Measurements from ENCODE around the gene CHCHD3. TPM values are rescaled to one million over a fixed set of nuclear protein-coding genes. Genes with fewer than 3 reads are reported as not detected.

CHCHD3 gene
- total RNA-seq, 1 experiment from 2014 or later = 149 TPM

DNA sequence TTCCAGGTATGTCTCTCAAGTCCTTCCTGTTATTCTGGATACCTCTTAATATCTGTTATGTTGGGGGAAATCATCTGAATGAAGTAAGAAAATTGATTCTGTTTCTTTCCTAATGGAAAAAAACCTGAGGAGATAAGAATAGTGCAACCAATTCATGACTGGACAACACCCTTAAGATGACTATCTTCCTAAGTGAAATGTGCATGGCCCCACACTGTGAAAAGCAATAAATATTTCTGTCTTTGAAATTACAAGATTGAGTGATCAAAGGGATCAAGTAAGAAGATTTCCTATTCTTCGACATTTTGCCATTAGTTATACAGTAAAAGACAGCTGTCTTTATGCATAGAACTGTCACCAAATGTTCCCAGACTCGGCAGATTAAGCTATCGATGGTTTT, 73.9 kb downstream of the CHCHD3 start:
- TF ChIP-seq EZH2phosphoT487 (IDR thresholded peaks at IDR 0.05; ENCODE audit: borderline replicate concordance, low read length) = no peak
- TF ChIP-seq CTCF (conservative IDR thresholded peaks at IDR 0.05; ENCODE audit: low read depth, low read length) = no peak
- TF ChIP-seq EZH2 (IDR thresholded peaks at IDR 0.05; ENCODE audit: low read length, unreplicated experiment) = no peak
- no peaks in the 10 kb centered on the region for H3K4me1 ChIP-seq (ENCODE audit: insufficient read depth, low read length)
- no peaks in the 10 kb centered on the region for H3K9me3 ChIP-seq (ENCODE audit: low read length)
- POLR2A ChIA-PET (ENCODE audit: unreplicated experiment) = no interaction called here
- H3K27me3 ChIP-seq (ENCODE audit: low read length) = no peaks in the 10 kb centered on the region
- ATAC-seq = no peak
- CTCF ChIA-PET = no interaction called here
- no peaks in the 10 kb centered on the region for H3K36me3 ChIP-seq (ENCODE audit: low read depth, low read length)
- no TSS peak for BruUV-seq (replicated peaks)
- no peak overlapping the region for H3K27ac ChIP-seq (ENCODE audit: low read length)
- no peak overlapping the region for H3K4me3 ChIP-seq (ENCODE audit: low read length)
- H3K9me2 ChIP-seq (replicated peaks; ENCODE audit: low read length) = no peaks in the 10 kb centered on the region
- no peaks in the 10 kb centered on the region for H4K20me1 ChIP-seq (ENCODE audit: low read length)
- DNase-seq = no peak
- H3F3A ChIP-seq (ENCODE audit: low read length, unreplicated experiment) = no peaks in the 10 kb centered on the region
- 0 out of 2 replicates have a peak, but pooled peaks cover 16% of the 10 kb centered on the region for H3K79me2 ChIP-seq (ENCODE audit: low read length)
- no peak overlapping the region for H2AFZ ChIP-seq (ENCODE audit: low read length)
- intact Hi-C loops (cut with micrococcal nuclease) = no loop called here
- no peak overlapping the region for H3K4me2 ChIP-seq (ENCODE audit: low read length)
- no peak overlapping the region for H3K9ac ChIP-seq (ENCODE audit: low read length)

- no peak overlapping the region for H3K27ac ChIP-seq (ENCODE audit: low read length)
- no peak overlapping the region for H3K4me2 ChIP-seq (ENCODE audit: low read length)
- BruUV-seq (replicated peaks) = no TSS peak
- no peak for TF ChIP-seq EZH2 (IDR thresholded peaks at IDR 0.05; ENCODE audit: low read length, unreplicated experiment)
- no peak for TF ChIP-seq EZH2phosphoT487 (IDR thresholded peaks at IDR 0.05; ENCODE audit: borderline replicate concordance, low read length)
- no peak for TF ChIP-seq CTCF (conservative IDR thresholded peaks at IDR 0.05; ENCODE audit: low read depth, low read length)
- H3F3A ChIP-seq (ENCODE audit: low read length, unreplicated experiment) = no peaks in the 10 kb centered on the region
- intact Hi-C loops (cut with micrococcal nuclease) = no loop called here
- H3K4me1 ChIP-seq (ENCODE audit: insufficient read depth, low read length) = no peaks in the 10 kb centered on the region
- no peak overlapping the region for H3K4me3 ChIP-seq (ENCODE audit: low read length)
- no peaks in the 10 kb centered on the region for H3K27me3 ChIP-seq (ENCODE audit: low read length)
- H3K9me2 ChIP-seq (replicated peaks; ENCODE audit: low read length) = no peaks in the 10 kb centered on the region
- H3K36me3 ChIP-seq (ENCODE audit: low read depth, low read length) = no peaks in the 10 kb centered on the region
- H2AFZ ChIP-seq (ENCODE audit: low read length) = no peak overlapping the region
- ChIA-PET CTCF (no interaction called here), POLR2A (ENCODE audit: unreplicated experiment) (no interaction called here)
- no peak for DNase-seq
- H4K20me1 ChIP-seq (ENCODE audit: low read length) = no peaks in the 10 kb centered on the region; the same call in 1 of the 2 replicates
- 0 out of 2 replicates have a peak, but pooled peaks cover 23% of the 10 kb centered on the region for H3K79me2 ChIP-seq (ENCODE audit: low read length)
- H3K9ac ChIP-seq (ENCODE audit: low read length) = no peak overlapping the region
- ATAC-seq = no peak
- no peaks in the 10 kb centered on the region for H3K9me3 ChIP-seq (ENCODE audit: low read length)
Observed at GRCh38 chr7:133003052-133003910, 78.6 kb downstream of the CHCHD3 start.

DNA sequence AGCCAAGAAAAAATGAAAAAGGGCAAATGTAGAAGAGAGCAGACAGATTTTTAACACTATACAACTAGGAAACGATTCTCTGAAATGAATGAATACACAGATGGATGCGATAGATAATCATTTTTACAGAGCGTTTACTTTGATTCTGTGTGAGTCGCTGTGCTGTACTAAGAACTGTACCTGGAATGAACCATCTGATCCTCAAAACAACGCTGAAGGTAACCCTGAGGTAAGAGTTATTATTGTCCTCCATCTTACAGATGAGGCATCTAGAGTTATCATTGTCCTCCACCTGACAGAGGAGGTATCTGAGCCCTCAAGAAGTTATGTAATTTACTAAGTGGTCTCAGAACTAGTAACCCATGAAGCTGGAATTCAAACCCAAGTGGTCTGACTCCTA, 80.2 kb downstream of the CHCHD3 start:
- ATAC-seq (no peak), DNase-seq (no peak)
- Histone ChIP-seq H3K36me3 (ENCODE audit: low read depth, low read length) (no peaks in the 10 kb centered on the region), H3F3A (ENCODE audit: low read length, unreplicated experiment) (no peaks in the 10 kb centered on the region), H3K9me3 (ENCODE audit: low read length) (no peaks in the 10 kb centered on the region), H3K4me2 (ENCODE audit: low read length) (no peak overlapping the region), H3K4me1 (ENCODE audit: insufficient read depth, low read length) (no peaks in the 10 kb centered on the region), H3K9me2 (replicated peaks; ENCODE audit: low read length) (no peaks in the 10 kb centered on the region), H3K79me2 (ENCODE audit: low read length) (0 out of 2 replicates have a peak, but pooled peaks cover 22% of the 10 kb centered on the region), H4K20me1 (ENCODE audit: low read length) (no peaks in the 10 kb centered on the region; the same call in 1 of the 2 replicates), H3K9ac (ENCODE audit: low read length) (no peak overlapping the region), H3K27me3 (ENCODE audit: low read length) (no peaks in the 10 kb centered on the region), H3K4me3 (ENCODE audit: low read length) (no peak overlapping the region), H3K27ac (ENCODE audit: low read length) (no peak overlapping the region), H2AFZ (ENCODE audit: low read length) (no peak overlapping the region)
- POLR2A ChIA-PET (ENCODE audit: unreplicated experiment) = no interaction called here
- TF ChIP-seq CTCF (conservative IDR thresholded peaks at IDR 0.05; ENCODE audit: low read depth, low read length) (no peak), EZH2phosphoT487 (IDR thresholded peaks at IDR 0.05; ENCODE audit: borderline replicate concordance, low read length) (no peak), EZH2 (IDR thresholded peaks at IDR 0.05; ENCODE audit: low read length, unreplicated experiment) (no peak)
- CTCF ChIA-PET = no interaction called here
- no TSS peak for BruUV-seq (replicated peaks)
- intact Hi-C loops (cut with micrococcal nuclease) = no loop called here
